Uterus (tissue), 2 donors: ENCODE measurements around the gene GASK1A.

Source experiments
- CTCF ChIP-seq, 4 experiments: fragments of 200-600 bp in 2 of 4; fragments of 450-650 bp in 2 of 4; sonication (generic) in 2 of 4; IDR thresholded peaks; one replicate each; pipeline ENCODE4 v1.5.1; 2016 to 2019; ENCODE audit warnings: antibody characterized with exemption in 4 of 4, mild to moderate bottlenecking in 2 of 4, moderate library complexity in 1 of 4
- POLR2A ChIP-seq, 2 donors: fragments of 450-650 bp; IDR thresholded peaks; one replicate each; pipeline ENCODE4 v1.6.1; 2016; ENCODE audit warnings: antibody characterized with exemption in 2 of 2, mild to moderate bottlenecking in 1 of 2, moderate library complexity in 1 of 2

GRCh38 chr3:42983927-42984326 is 4.8 kb downstream of the GASK1A start:
- TF ChIP-seq CTCF (IDR thresholded peaks at IDR 0.05) (no peak), POLR2A (IDR thresholded peaks at IDR 0.05) (no peak)
